Choroid plexus epithelial cell (primary cell): ENCODE results near the gene SMURF1.

Experiments
- DNase-seq: peaks from one replicate; pipeline ENCODE4 v3.0.0-alpha.2; 2010; ENCODE audit warnings: low read depth
- H3K4me3 ChIP-seq: 2 replicates; pipeline ENCODE4 v1.5.1; 2011; ENCODE audit warnings: low read depth, mild to moderate bottlenecking, control low read depth, low read length, moderate library complexity
- CTCF ChIP-seq: conservative IDR thresholded peaks from 2 replicates; pipeline ENCODE4 v1.5.1; 2011; ENCODE audit warnings: low read depth, mild to moderate bottlenecking, control low read depth, inconsistent platforms, low read length, moderate library complexity

Gene SMURF1

DNA sequence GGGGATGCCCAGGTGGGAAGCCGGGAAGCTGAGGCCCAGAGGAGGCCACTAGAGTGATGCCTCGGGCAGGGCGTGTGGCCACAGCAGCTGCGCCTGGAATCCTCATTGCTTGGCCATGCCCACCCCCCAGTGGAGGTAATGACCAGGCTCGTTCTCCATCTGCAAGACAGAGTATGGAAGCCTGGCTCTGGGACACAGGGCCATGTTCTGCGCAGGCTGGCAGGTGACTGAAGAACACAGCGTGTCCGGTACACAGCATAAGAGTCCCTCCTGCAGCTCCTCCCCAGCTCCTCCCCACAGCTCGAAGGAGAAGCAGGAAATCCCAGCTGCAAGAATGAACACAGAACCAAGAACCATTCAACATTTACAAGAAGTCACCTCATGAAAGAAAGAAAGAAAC is 64.8 kb downstream of the SMURF1 start:
- H3K4me3 ChIP-seq, result no peak overlapping the region
- TF ChIP-seq CTCF, result no peak
- DNase-seq, result no peak

DNA sequence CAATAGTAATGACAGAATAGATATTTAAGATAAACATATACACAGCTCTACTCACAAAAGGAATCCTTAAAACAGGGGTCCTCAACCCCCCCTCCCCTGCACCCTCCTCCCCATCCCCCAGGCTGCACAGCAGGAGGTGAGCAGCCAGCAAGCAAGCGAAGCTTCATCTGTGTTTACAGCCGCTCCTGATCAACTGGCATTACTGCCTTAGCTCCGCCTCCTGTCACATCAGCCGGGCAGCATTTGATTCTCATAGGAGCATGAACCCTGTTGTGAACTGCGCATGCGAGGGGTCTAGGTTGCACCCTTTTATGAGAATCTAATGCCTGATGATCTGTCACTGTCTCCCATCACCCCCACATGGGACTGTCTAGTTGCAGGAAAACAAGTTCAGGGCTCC is 65.5 kb downstream of the SMURF1 start:
- H3K4me3 ChIP-seq, result no peak overlapping the region
- DNase-seq, result no peak
- no peak for TF ChIP-seq CTCF

- no peak for DNase-seq
- H3K4me3 ChIP-seq, result no peak overlapping the region
- TF ChIP-seq CTCF, result no peak
Measured at GRCh38 chr7:99076615-99077014, 67.3 kb downstream of the SMURF1 start.

GRCh38 chr7:99073839-99074446 is 70.0 kb downstream of the SMURF1 start:
- H3K4me3 ChIP-seq, result no peak overlapping the region
- no peak for DNase-seq
- TF ChIP-seq CTCF, result no peak

- no peak for TF ChIP-seq CTCF
- no peak for DNase-seq
- no peak overlapping the region for H3K4me3 ChIP-seq
Measured at GRCh38 chr7:99072126-99072525, 71.8 kb downstream of the SMURF1 start.

GRCh38 chr7:99070361-99070760 is 73.5 kb downstream of the SMURF1 start:
- no peak for DNase-seq
- no peak overlapping the region for H3K4me3 ChIP-seq
- no peak for TF ChIP-seq CTCF

DNA sequence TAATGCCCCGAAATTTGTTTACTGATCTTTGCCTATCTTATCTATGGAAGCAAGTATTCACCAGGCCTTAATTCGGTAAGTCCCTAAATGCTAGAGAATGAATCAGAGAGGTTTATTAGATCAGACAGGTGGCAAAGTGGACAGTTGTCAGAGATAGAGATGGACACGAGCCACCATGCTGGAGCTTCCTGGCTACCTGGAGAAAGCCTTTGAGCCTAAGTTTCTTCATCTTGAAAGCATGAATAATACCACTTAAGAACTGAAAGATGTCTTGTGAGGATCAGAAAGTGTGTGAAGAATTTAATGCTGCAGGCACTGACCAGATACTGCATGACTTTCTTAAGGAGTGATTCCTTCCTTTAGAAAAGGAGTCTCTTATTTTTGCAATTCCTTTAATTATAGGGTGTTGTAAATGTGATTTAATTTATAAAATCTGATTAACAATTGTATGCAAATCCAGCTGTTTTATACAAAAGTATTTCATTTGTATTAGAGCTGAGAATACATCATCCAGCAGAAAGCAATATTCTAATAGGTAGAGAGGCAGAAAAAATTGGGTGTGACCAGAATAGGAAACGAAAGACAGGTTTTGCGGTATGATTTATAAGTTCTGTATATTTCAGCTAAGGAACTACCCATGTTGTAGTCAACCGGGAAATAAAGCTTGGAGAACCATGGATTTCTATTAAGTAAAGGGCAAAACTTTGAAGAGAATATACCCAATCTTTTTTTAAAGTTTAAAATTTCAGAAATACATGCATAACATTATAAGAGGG is 82.7 kb downstream of the SMURF1 start:
- no peak for TF ChIP-seq CTCF
- no peak for DNase-seq
- no peak overlapping the region for H3K4me3 ChIP-seq
